Smooth muscle cell (in vitro differentiated cells): ENCODE measurements around the gene PDGFD. TPM values are rescaled to one million over a fixed set of nuclear protein-coding genes. Genes with fewer than 3 reads are reported as not detected.

Experiments used
- DNase-seq: peaks from one replicate; lab custom pipeline; 2025; ENCODE audit not compliant: unreplicated experiment; lab: John Stamatoyannopoulos, UW
- H2AFZ ChIP-seq: fragments of 200-600 bp; sonication (generic); 2 replicates; pipeline ENCODE4 v1.6.0; 2016; ENCODE audit warnings: antibody characterized with exemption, low read depth, mild to moderate bottlenecking
- H3F3A ChIP-seq: fragments of 200-600 bp; sonication (generic); 2 replicates; pipeline ENCODE4 v1.6.0; 2017; ENCODE audit warnings: antibody characterized with exemption, low read depth
- H3K27ac ChIP-seq: fragments of 200-600 bp; sonication (generic); 2 replicates; pipeline ENCODE4 v1.5.1; 2016; ENCODE audit warnings: low read depth, mild to moderate bottlenecking
- H3K27me3 ChIP-seq: fragments of 200-600 bp; sonication (generic); 2 replicates; pipeline ENCODE4 v1.6.1; 2016; ENCODE audit warnings: low read depth, mild to moderate bottlenecking
- H3K36me3 ChIP-seq: fragments of 200-600 bp; sonication (generic); 2 replicates; pipeline ENCODE4 v1.5.1; 2016; ENCODE audit warnings: low read depth
- H3K4me1 ChIP-seq: fragments of 200-600 bp; sonication (generic); 2 replicates; pipeline ENCODE4 v1.5.1; 2016; ENCODE audit warnings: low read depth
- H3K4me2 ChIP-seq: fragments of 200-600 bp; sonication (generic); 2 replicates; pipeline ENCODE4 v1.6.0; 2016; ENCODE audit warnings: mild to moderate bottlenecking
- H3K4me3 ChIP-seq: fragments of 200-600 bp; sonication (generic); 2 replicates; pipeline ENCODE4 v1.5.1; 2016; ENCODE audit warnings: mild to moderate bottlenecking
- H3K79me2 ChIP-seq: fragments of 200-600 bp; sonication (generic); 2 replicates; pipeline ENCODE4 v1.6.0; 2016; ENCODE audit warnings: low read depth, mild to moderate bottlenecking
- H3K9ac ChIP-seq: fragments of 200-600 bp; sonication (generic); 2 replicates; pipeline ENCODE4 v1.6.0; 2016; ENCODE audit warnings: low read depth
- H3K9me3 ChIP-seq: fragments of 200-600 bp; sonication (generic); replicated peaks from 2 replicates; pipeline ENCODE4 v1.5.1; 2016; ENCODE audit warnings: low read depth
- H4K20me1 ChIP-seq: fragments of 200-600 bp; sonication (generic); 2 replicates; pipeline ENCODE4 v1.6.0; 2016; ENCODE audit warnings: low read depth
- CTCF ChIP-seq: fragments of 200-600 bp; sonication (generic); IDR thresholded peaks from 2 replicates; pipeline ENCODE4 v1.5.1; 2017; ENCODE audit warnings: borderline replicate concordance, mild to moderate bottlenecking, antibody characterized with exemption; ENCODE audit not compliant: insufficient read depth, poor library complexity, severe bottlenecking
- WGBS: methylation state at CpG from one replicate; pipeline ENCODE4 v1.1.7; 2016; ENCODE audit warnings: low lambda C conversion rate; 5-methylcytosine and 5-hydroxymethylcytosine counted together
- polyA plus RNA-seq: library from polyadenylated mRNA; unstranded; fragments of >200 nt; fragmentation: Nextera tagmentation; extraction: Ambion mirVana; gene quantifications from 2 replicates; pipeline ENCODE4 v1.2.1, GENCODE V29; 2016
- total RNA-seq: library from RNA; depleted of rRNA; stranded (reverse); fragments of >200 nt; gene quantifications from 2 replicates; pipeline ENCODE4 v1.2.3, GENCODE V29; 2014

Gene PDGFD
- total and polyA plus RNA-seq, 2 experiments from 2014 or later = 1.5 to 10.0 TPM

- Histone ChIP-seq H3K79me2 (no peaks in the 10 kb centered on the region), H2AFZ (no peak overlapping the region), H3K9ac (no peak overlapping the region), H3K4me3 (no peak overlapping the region), H3K4me2 (no peak overlapping the region), H3K4me1 (no peaks in the 10 kb centered on the region), H3K27ac (no peak overlapping the region), H3K36me3 (no peaks in the 10 kb centered on the region), H3K9me3 (no peaks in the 10 kb centered on the region), H3K27me3 (no peaks in the 10 kb centered on the region), H4K20me1 (no peaks in the 10 kb centered on the region), H3F3A (no peaks in the 10 kb centered on the region)
- no peak for TF ChIP-seq CTCF
- no peak for DNase-seq
- 96% methylated on average over 1 of the region's 1 CpG for WGBS
Measured at GRCh38 chr11:104199053-104199452, 35.1 kb upstream of the PDGFD start.

- Histone ChIP-seq H3K4me2 (no peak overlapping the region), H3K9me3 (no peaks in the 10 kb centered on the region), H3K4me3 (no peak overlapping the region), H3K9ac (no peak overlapping the region), H3K36me3 (no peaks in the 10 kb centered on the region), H3K27ac (no peak overlapping the region), H3F3A (no peaks in the 10 kb centered on the region), H3K79me2 (no peaks in the 10 kb centered on the region), H2AFZ (no peak overlapping the region), H3K4me1 (no peaks in the 10 kb centered on the region), H4K20me1 (no peaks in the 10 kb centered on the region), H3K27me3 (no peaks in the 10 kb centered on the region)
- WGBS = 77% methylated on average over 2 of the region's 2 CpGs
- TF ChIP-seq CTCF = no peak
- no peak for DNase-seq
Measured at GRCh38 chr11:104198576-104198975, 34.6 kb upstream of the PDGFD start.

- Histone ChIP-seq H3K36me3 (no peaks in the 10 kb centered on the region), H3K4me3 (no peak overlapping the region), H3K9ac (no peak overlapping the region), H3K27me3 (no peaks in the 10 kb centered on the region), H3F3A (no peaks in the 10 kb centered on the region), H2AFZ (no peak overlapping the region), H3K4me2 (no peak overlapping the region), H3K27ac (no peak overlapping the region), H3K79me2 (no peaks in the 10 kb centered on the region), H3K4me1 (no peaks in the 10 kb centered on the region), H3K9me3 (no peaks in the 10 kb centered on the region), H4K20me1 (no peaks in the 10 kb centered on the region)
- TF ChIP-seq CTCF = no peak
- 75% methylated on average over 3 of the region's 3 CpGs for WGBS
- no peak for DNase-seq
Measured at GRCh38 chr11:104191124-104191523, 27.2 kb upstream of the PDGFD start.

GRCh38 chr11:104183593-104183992, 19.6 kb upstream of the PDGFD start:
- H4K20me1 ChIP-seq = no peaks in the 10 kb centered on the region
- no peak overlapping the region for H3K4me2 ChIP-seq
- H3K79me2 ChIP-seq = no peaks in the 10 kb centered on the region
- H2AFZ ChIP-seq = no peak overlapping the region
- DNase-seq = no peak
- no peak overlapping the region for H3K27ac ChIP-seq
- no peaks in the 10 kb centered on the region for H3F3A ChIP-seq
- H3K4me1 ChIP-seq = no peaks in the 10 kb centered on the region
- TF ChIP-seq CTCF = no peak
- no peak overlapping the region for H3K9ac ChIP-seq
- H3K27me3 ChIP-seq = peaks cover 10% of the 10 kb centered on the region
- no peak overlapping the region for H3K4me3 ChIP-seq
- no peaks in the 10 kb centered on the region for H3K36me3 ChIP-seq
- no peaks in the 10 kb centered on the region for H3K9me3 ChIP-seq
